ENCODE measurements around the gene DNAH14.

DNA sequence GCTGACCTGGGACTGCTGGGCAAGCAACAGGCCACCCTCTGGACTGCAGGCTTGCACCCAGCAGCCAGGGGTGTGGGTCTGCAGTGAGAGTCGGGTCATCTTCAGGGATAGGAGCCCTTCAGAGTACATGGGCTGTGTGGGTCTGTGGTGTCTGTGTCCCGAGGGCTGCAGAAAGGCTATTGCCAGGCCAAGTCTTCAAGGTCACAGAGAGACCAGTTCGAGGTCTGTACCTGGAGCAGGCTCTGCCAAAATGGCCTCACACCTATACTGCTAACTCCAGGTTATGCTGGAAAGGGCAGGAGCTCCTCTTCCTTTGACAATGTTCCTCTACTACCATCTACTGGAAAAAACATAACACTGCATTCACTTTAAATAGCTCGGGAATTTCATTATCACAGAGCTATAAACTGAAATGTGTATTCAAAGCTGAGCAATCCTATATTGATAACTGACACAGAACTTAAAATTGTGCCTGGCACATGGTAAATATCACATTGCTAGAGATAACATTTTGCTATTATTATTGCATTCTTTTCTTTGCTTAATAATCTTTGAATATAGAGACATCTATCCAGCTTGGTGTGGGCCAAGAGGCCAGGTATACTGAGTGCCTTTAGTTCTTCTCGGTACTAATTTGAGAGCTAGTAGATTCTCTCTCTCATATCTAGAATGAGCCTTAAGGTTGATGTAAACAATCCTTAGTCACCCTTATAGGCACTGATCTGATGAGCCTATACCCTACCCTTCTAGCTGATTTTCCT lies 6.9 kb upstream of the DNAH14 start:
- peak; percentile 36 for TF ChIP-seq YY1 (IDR thresholded peaks at IDR 0.05; ENCODE audit: insufficient read depth, insufficient read length)
- TF ChIP-seq SUZ12 (IDR thresholded peaks at IDR 0.05; ENCODE audit: extremely low read depth, insufficient read depth, insufficient read length): no peak

Measured in NT2/D1 (cell line).